GM19372 (cell line): ENCODE measurements around the gene PANX1.
A peak's percentile ranks its signal among the peaks of the same experiment; 100 is the strongest.
"Not testable (repeated sequence)": the region's sequence is repeated elsewhere in the genome, so short reads cannot be mapped to it uniquely, and the experiment has no call there.

Source experiments
- ATAC-seq: cut with Tn5 transposase; IDR thresholded peaks from one replicate; pipeline ENCODE4 v1.9.1; 2021; ENCODE audit warnings: mild to moderate bottlenecking, low read depth, moderate library complexity; ENCODE audit not compliant: unreplicated experiment

Gene PANX1

DNA sequence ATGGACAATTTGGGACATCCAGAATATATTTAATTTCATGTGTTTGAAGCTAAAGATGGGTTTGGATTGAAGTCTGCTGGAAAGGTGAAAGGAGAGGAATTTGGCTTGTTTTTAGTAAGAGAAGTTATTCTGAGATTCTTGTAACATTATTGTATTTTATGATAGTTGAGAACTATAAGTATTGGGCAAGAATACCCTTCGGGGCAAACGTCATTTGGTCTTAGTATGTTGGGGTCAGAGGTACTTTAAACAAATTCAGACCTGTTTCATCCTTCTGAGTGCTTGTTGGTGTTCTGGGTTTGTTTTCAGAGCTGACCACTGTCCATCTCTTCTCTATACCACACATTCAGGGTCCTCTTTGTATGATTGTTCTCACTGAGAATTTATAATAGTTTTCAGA is 19.5 kb downstream of the PANX1 start:
- ATAC-seq: no peak

DNA sequence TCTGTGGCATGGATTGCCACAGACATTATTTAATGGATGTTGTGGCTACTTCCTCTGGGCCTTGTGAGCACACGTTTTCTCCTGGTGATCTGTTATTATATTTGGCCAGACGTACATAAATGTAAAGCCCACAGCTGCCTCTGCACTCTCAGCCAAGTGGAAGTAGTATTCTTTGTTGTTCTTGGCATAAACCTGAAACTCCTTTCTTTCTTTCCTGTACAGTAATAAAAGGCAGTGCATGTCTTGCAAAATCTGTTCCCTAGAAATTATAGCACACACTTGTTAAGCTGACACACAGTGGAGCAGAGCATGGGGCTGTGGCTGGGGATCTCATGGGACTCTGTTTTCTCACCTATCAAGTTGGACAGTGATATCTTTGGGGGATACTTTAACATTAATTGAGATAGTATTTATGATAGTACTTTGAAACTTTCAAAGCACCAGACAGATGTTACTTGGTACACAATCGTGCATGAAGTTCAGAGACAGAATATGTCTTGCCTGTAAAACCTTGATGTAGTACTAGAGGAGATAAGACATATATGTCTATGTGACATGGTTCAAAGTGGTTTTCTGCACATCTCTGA is 20.9 kb downstream of the PANX1 start:
- no peak for ATAC-seq

- no peak for ATAC-seq
Measured at GRCh38 chr11:94150056-94150455, 21.4 kb downstream of the PANX1 start.

- no peak for ATAC-seq
Measured at GRCh38 chr11:94150704-94151685, 22.4 kb downstream of the PANX1 start.

DNA sequence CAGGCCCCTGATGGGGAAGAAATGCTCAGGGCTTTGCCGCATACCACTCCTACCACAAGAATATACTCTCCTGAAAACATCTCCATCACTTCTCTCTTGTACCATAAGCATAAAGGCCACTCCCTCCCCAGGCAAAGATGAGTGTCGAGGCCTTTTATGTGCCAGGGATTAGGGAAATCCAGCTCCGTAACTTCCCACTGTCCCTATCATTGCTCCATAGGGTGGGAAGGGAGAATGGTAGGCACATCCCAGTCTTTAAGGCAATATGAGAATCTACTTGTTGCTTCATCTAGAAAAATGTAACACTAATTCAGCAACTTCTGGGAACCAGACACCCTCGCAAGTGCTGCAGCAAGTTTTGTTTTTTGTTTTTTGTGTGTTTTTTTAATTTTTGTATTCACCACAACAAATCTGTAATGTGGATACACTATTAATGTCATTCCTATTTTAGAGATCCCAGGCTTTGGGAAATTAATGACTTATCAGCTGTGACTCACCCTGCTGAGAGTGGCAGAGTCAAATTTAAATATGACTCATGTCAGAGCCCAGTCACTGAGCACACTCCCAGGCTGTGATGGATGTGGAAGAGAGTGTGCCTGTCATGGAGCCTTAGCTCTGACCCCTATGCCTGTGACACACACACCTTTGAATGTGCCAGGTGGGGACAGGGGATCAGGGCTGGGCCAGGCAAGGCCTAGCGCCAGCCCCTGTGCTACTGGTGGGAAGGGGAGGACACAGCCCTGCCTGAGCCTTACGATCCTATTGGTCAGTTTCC is 23.4 kb downstream of the PANX1 start:
- ATAC-seq: no peak

DNA sequence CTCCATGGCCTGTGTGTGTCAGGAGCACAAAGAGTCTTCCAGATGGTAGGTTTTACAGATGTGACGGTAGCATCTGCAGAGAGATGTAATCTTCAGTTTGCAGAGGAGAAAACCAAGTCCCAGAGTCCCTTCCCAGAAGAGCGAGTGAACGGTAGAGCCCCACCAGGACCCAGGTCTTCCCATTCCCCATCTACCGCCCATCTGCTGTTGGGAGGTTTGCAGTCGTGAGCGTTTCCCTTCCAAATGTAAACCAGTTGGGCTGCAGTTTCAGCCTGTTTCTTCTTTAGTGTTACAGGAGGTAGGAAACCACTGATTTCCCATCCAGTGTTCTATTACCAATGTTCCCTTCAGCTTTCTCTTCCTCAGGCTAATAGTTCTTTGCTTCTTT is 24.0 kb downstream of the PANX1 start:
- ATAC-seq: no peak

DNA sequence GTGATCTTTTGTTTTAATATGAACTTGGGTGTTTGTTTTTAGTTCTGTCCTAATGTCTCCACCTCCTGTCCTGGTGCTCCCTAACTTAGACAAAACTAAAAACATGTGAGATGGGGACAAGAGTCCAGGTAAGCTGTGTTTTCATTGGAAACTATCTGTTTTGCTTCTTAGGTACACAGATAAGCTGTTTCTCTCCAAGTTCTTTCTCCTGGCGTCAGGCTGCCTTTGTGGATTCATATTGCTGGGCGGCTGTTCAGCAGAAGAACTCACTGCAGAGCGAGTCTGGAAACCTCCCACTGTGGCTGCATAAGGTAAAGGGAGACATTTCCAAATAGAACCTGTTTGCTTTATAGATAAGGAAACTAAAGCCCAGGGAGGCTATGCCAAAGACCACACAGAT is 24.7 kb downstream of the PANX1 start:
- ATAC-seq: no peak

GRCh38 chr11:94154095-94154856 is 25.6 kb downstream of the PANX1 start:
- ATAC-seq: no peak

DNA sequence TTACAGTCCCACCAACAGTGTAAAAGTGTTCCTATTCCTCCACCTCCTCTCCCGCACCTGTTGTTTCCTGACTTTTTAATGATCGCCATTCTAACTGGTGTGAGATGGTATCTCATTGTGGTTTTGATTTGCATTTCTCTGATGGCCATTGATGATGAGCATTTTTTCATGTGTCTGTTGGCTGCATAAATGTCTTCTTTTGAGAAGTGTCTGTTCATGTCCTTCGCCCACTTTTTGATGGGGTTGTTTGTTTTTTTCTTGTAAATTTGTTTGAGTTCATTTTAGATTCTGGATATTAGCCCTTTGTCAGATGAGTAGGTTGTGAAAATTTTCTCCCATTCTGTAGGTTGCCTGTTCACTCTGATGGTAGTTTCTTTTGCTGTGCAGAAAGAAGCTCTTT is 28.7 kb downstream of the PANX1 start:
- not testable (repeated sequence) for ATAC-seq

DNA sequence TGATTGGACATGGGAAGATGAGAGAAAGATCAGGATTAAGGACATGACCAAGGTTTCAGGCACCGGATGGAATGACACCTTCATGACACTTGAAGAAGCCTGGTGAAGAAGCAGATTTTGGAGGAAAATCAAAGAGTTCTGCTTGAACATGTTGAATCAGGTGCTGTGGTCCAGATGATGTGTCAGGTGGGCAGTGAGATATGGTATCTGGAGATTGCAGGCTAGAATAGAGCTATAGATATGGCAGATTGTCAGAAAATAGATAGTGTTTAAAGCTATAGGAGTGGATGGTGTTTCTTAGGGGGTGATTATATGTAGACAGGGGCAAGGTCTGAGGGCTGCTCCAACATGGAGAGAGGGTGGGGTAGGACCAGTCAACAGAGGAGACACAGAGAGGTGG is 40.2 kb downstream of the PANX1 start:
- ATAC-seq: no peak

DNA sequence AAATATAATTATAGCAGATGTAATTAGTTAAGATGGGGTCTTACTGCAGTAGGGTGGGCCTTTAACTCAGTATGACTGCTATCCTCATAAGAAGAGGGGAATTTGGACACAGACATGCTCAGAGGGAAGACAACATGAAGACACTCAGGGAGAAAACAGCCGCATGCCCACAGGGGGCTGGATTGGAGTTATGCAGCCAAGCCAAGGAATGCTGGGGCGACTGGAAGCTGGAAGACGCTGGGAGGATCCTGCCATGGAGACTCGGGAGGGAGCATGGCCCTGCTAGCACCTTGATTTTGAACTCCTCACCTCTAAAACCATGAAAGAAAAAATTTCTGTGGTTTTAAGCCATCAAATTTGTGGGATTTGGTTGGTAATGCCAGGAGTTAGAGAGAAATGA is 40.9 kb downstream of the PANX1 start:
- ATAC-seq: no peak

- no peak for ATAC-seq
Measured at GRCh38 chr11:94169930-94170545, 41.4 kb downstream of the PANX1 start.

DNA sequence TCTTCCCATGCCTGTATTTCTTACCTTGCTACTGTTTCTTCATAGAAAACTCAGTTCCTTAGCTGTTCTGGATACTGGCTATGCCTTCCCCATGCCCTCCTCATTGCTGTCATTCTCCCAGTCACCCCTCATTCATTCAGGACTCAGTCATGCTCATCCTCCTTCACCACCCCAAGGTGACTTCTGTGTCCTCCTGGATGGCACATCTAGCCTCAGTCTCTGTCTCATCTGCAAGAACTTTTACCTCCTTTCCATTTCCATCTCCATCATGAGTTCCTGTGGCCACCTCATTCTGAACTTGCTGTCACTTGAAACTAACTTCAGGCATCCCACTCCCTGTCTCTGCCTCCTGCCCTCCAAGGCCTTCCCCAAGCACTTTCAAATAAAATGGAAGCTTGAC is 42.3 kb downstream of the PANX1 start:
- ATAC-seq: no peak

GRCh38 chr11:94171693-94172440 is 43.2 kb downstream of the PANX1 start:
- peak; percentile 58 for ATAC-seq

DNA sequence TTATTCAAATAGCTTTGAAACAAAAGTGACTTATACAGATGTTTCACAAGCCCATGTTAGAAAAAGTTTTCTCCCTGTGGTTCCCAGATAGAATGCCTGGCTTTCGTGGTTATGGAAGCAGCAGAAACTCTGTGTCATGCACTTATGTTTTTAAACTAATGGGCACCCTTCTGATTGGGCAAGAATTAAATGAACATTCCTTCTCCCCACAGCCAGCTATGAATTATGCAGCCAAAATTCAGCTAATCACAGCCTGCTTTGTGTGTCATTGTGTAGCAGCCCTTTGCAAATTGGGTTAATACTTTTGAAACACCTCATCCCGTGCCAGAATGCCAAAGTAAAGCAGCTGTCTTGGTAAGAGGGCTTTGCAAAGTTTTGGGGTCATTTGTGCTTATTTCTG is 46.9 kb downstream of the PANX1 start:
- ATAC-seq: no peak

DNA sequence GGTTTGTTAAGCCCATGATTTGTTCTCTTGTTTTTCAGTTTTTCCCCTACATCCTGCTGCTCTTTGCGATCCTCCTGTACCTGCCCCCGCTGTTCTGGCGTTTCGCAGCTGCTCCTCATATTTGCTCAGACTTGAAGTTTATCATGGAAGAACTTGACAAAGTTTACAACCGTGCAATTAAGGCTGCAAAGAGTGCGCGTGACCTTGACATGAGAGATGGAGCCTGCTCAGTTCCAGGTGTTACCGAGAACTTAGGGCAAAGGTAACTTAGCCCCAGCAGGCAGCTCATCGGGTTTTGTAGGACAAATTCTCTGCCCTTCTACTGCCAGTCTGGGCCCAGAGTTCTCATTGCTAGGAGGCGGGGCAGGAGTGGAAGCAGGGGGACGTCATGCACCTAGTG is 49.7 kb downstream of the PANX1 start:
- ATAC-seq: no peak

GRCh38 chr11:94179696-94180095 is 51.1 kb downstream of the PANX1 start:
- ATAC-seq: no peak

GRCh38 chr11:94181526-94181925 is 52.9 kb downstream of the PANX1 start:
- no peak for ATAC-seq

DNA sequence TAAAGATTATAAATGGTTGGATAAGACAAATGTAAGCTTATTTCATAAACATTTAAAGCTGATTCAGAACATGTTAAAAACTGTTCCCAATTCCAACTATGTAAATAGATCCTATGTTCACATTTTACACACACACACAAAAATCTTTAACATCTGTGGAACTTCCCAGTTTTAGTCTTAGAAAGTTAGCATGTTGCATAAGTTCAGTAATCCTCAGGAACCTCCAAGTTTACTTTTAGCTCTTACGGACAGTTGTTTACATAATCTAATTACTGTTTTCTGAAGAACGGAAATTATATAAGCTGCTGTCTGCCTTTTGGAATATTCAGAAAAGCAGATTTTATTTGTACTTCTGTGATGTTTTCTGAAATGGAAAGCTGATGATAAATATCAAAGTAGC is 53.3 kb downstream of the PANX1 start:
- ATAC-seq: no peak
